OCI-LY1 (cell line): Measurements from ENCODE around the gene LRIF1.

Source experiments
- H2AFZ ChIP-seq: fragments of 200-600 bp; sonication (generic), shearing (Covaris generic); 2 replicates; pipeline ENCODE4 v1.6.0; 2014; ENCODE audit warnings: antibody characterized with exemption, mild to moderate bottlenecking, low read length
- H3F3A ChIP-seq: fragments of 200-600 bp; sonication (generic), shearing (Covaris generic); 2 replicates; pipeline ENCODE4 v1.6.0; 2014; ENCODE audit warnings: mild to moderate bottlenecking, antibody characterized with exemption, low read length, moderate library complexity; ENCODE audit not compliant: insufficient read depth
- H3K27ac ChIP-seq: fragments of 200-600 bp; sonication (generic); 2 replicates; pipeline ENCODE4 v1.5.1; 2014; ENCODE audit warnings: low read length, mixed run types, mild to moderate bottlenecking, low read depth; ENCODE audit not compliant: poor library complexity, severe bottlenecking
- H3K27me3 ChIP-seq: fragments of 200-600 bp; sonication (generic); 2 replicates; pipeline ENCODE4 v1.6.0; 2014; ENCODE audit warnings: antibody characterized with exemption, mild to moderate bottlenecking, low read length, moderate library complexity; ENCODE audit not compliant: insufficient read depth
- H3K36me3 ChIP-seq: fragments of 200-600 bp; sonication (generic); 2 replicates; pipeline ENCODE4 v1.6.1; 2014; ENCODE audit warnings: mild to moderate bottlenecking, antibody characterized with exemption, low read length, moderate library complexity, mixed read lengths; ENCODE audit not compliant: insufficient read depth
- H3K4me1 ChIP-seq: fragments of 200-600 bp; sonication (generic); 2 replicates; pipeline ENCODE4 v1.5.1; 2014; ENCODE audit warnings: mild to moderate bottlenecking, low read length, moderate library complexity; ENCODE audit not compliant: insufficient read depth, severe bottlenecking
- H3K4me2 ChIP-seq: fragments of 200-600 bp; sonication (generic), shearing (Covaris generic); 2 replicates; pipeline ENCODE4 v1.6.1; 2014; ENCODE audit warnings: low read length
- H3K4me3 ChIP-seq: fragments of 200-600 bp; sonication (generic); 2 replicates; pipeline ENCODE4 v1.5.1; 2014; ENCODE audit warnings: low read length, low read depth, mild to moderate bottlenecking, mixed read lengths; ENCODE audit not compliant: poor library complexity, severe bottlenecking
- H3K79me2 ChIP-seq: fragments of 200-600 bp; shearing (Covaris generic); 2 replicates; pipeline ENCODE4 v1.6.1; 2016; ENCODE audit warnings: mixed run types, low read length, mixed read lengths; ENCODE audit not compliant: insufficient read depth
- H3K9ac ChIP-seq: fragments of 200-600 bp; sonication (generic), shearing (Covaris generic); 2 replicates; pipeline ENCODE4 v1.6.1; 2014; ENCODE audit warnings: mild to moderate bottlenecking, low read length, mixed read lengths
- H3K9me2 ChIP-seq: fragments of 200-600 bp; sonication (generic), shearing (Covaris generic); 2 replicates; pipeline ENCODE4 v1.6.1; 2014; ENCODE audit warnings: low read depth, mild to moderate bottlenecking, low read length, mixed read lengths
- H3K9me3 ChIP-seq: fragments of 200-600 bp; shearing (Covaris generic); 2 replicates; pipeline ENCODE4 v1.6.1; 2014; ENCODE audit warnings: low read length, mixed read lengths
- H4K20me1 ChIP-seq: fragments of 200-600 bp; sonication (generic), shearing (Covaris generic); 2 replicates; pipeline ENCODE4 v1.6.0; 2016; ENCODE audit warnings: mild to moderate bottlenecking, low read length; ENCODE audit not compliant: insufficient read depth
- EZH2 ChIP-seq: fragments of 200-600 bp; sonication (generic), shearing (Covaris generic); IDR thresholded peaks from 2 replicates; pipeline ENCODE4 v1.8.0; 2017; ENCODE audit warnings: borderline replicate concordance, mixed run types, mild to moderate bottlenecking, antibody characterized with exemption, low read length, moderate library complexity, mixed read lengths
- TF ChIP-seq, protein P1 (sequence below): fragments of 200-600 bp; sonication (generic), shearing (Covaris generic); IDR thresholded peaks from 2 replicates; pipeline ENCODE4 v1.5.1; 2017; ENCODE audit warnings: mild to moderate bottlenecking, antibody characterized with exemption, low read length, moderate library complexity, mixed read lengths

The LRIF1 gene

DNA sequence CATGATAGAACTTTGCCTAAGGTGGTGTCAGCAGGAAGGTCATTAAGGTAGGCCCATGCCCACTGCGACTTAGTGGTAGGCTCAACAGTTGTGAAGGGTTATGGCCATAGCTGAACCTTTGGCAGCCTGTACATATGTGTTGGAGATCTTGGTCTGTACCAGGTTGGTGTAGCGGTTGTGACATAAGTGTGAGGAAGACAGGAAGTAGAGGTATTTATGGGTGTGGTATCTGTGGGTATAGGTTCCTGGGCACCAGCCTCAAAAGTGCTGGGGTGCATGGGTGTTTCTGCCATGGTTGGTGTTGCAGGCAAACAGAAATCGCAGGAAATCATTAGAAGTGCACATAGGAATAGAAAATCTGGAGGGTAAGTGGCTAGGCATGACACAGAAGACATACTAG is 18.6 kb upstream of the LRIF1 start:
- Histone ChIP-seq H3K9ac (no peak overlapping the region), H3K4me2 (no peak overlapping the region), H3K27ac (no peak overlapping the region), H3K9me2 (no peaks in the 10 kb centered on the region), H3K9me3 (peaks cover 6% of the 10 kb centered on the region; the same call in 1 of the 2 replicates), H4K20me1 (no peaks in the 10 kb centered on the region), H3K79me2 (no peaks in the 10 kb centered on the region), H3K27me3 (no peaks in the 10 kb centered on the region; the same call in 1 of the 2 replicates), H3K4me3 (no peak overlapping the region), H2AFZ (no peak overlapping the region), H3F3A (no peaks in the 10 kb centered on the region), H3K4me1 (no peaks in the 10 kb centered on the region), H3K36me3 (no peaks in the 10 kb centered on the region)
- TF ChIP-seq EZH2: no peak
- TF ChIP-seq, protein P1, sequence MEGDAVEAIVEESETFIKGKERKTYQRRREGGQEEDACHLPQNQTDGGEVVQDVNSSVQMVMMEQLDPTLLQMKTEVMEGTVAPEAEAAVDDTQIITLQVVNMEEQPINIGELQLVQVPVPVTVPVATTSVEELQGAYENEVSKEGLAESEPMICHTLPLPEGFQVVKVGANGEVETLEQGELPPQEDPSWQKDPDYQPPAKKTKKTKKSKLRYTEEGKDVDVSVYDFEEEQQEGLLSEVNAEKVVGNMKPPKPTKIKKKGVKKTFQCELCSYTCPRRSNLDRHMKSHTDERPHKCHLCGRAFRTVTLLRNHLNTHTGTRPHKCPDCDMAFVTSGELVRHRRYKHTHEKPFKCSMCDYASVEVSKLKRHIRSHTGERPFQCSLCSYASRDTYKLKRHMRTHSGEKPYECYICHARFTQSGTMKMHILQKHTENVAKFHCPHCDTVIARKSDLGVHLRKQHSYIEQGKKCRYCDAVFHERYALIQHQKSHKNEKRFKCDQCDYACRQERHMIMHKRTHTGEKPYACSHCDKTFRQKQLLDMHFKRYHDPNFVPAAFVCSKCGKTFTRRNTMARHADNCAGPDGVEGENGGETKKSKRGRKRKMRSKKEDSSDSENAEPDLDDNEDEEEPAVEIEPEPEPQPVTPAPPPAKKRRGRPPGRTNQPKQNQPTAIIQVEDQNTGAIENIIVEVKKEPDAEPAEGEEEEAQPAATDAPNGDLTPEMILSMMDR: no peak

DNA sequence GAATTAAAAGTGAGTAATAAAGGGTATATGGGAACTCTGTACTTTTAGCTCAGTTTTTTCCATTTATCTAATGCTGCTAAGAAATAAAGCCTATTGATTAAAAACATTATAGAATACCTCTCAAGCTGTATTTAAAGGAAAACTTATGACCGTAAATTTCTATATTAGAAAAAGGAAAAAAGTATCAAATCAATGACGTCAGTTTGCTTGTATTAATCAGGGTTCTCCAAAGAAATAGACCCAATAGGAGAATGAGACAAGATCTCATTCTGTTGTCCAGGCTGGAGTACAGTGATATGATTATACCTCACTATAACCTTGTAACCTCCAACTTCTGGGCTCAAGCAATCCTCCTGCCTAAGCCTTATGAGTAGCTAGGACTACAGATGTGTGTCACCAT is 15.4 kb upstream of the LRIF1 start:
- H3F3A ChIP-seq: no peaks in the 10 kb centered on the region
- no peaks in the 10 kb centered on the region for H4K20me1 ChIP-seq
- no peak overlapping the region for H3K9ac ChIP-seq
- H3K9me2 ChIP-seq: no peaks in the 10 kb centered on the region
- no peak overlapping the region for H3K4me3 ChIP-seq
- H3K36me3 ChIP-seq: no peaks in the 10 kb centered on the region; the same call in 1 of the 2 replicates
- H3K79me2 ChIP-seq: no peaks in the 10 kb centered on the region
- H2AFZ ChIP-seq: no peak overlapping the region
- no peak overlapping the region for H3K27ac ChIP-seq
- no peaks in the 10 kb centered on the region for H3K4me1 ChIP-seq
- H3K4me2 ChIP-seq: no peak overlapping the region
- peaks cover 9% of the 10 kb centered on the region; the same call in 1 of the 2 replicates for H3K9me3 ChIP-seq
- no peaks in the 10 kb centered on the region for H3K27me3 ChIP-seq
- TF ChIP-seq, protein P1: no peak
- no peak for TF ChIP-seq EZH2

DNA sequence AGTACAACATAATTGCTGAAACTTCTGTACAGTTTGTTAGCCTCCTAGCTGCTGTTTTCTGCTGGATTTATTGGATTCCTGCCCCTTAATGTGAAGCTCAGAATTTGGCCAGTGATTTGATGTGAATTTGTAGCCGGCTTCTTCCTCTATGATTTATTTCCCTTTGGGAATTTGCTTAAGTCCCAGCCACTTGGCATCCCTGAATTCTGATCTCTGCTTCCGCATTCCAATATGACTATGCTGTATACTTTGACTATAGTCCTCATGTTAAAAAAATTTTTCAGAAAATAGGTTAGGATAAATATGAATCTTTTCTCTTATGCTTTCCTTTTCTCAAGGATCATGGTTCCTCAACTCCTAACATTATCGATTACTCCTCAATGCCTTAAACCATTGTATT is 12.4 kb upstream of the LRIF1 start:
- no peaks in the 10 kb centered on the region for H3F3A ChIP-seq

More for the DNA sequence above, 12.4 kb upstream of the LRIF1 start:
- no peak overlapping the region for H2AFZ ChIP-seq
- no peaks in the 10 kb centered on the region for H4K20me1 ChIP-seq
- H3K9me2 ChIP-seq: no peaks in the 10 kb centered on the region
- H3K4me3 ChIP-seq: no peak overlapping the region
- H3K79me2 ChIP-seq: no peaks in the 10 kb centered on the region
- peaks cover 9% of the 10 kb centered on the region; the same call in 1 of the 2 replicates for H3K9me3 ChIP-seq
- no peak overlapping the region for H3K4me2 ChIP-seq
- TF ChIP-seq EZH2: no peak
- TF ChIP-seq, protein P1: no peak
- no peaks in the 10 kb centered on the region; the same call in 1 of the 2 replicates for H3K36me3 ChIP-seq
- H3K27me3 ChIP-seq: no peaks in the 10 kb centered on the region
- no peaks in the 10 kb centered on the region for H3K4me1 ChIP-seq
- H3K27ac ChIP-seq: no peak overlapping the region
- no peak overlapping the region for H3K9ac ChIP-seq
